ENCODE data around the gene TRIML1. TPM values are rescaled to one million over a fixed set of nuclear protein-coding genes. Genes with fewer than 3 reads are reported as not detected.

The TRIML1 gene
- total and polyA plus RNA-seq, 2 of the 8 experiments (the other 6 are each of a cell fraction or from before 2014, with no cell fraction given): not detected

- TF ChIP-seq POLR2AphosphoS5 (IDR thresholded peaks at IDR 0.05; ENCODE audit: low read depth, low read length): no peak
Observed at GRCh38 chr4:188154668-188155405, 15.6 kb downstream of the TRIML1 start (continued).

Data from H1 (cell line).